IMR-90 (cell line): ENCODE measurements around the gene DOCK4. TPM values are rescaled to one million over a fixed set of nuclear protein-coding genes. Genes with fewer than 3 reads are reported as not detected.
A peak's percentile ranks its signal among the peaks of the same experiment; 100 is the strongest.

ENCODE experiments used
- ATAC-seq: fragments of 200-7000 bp; cut with Tn5 transposase; 2 replicates; pipeline ENCODE4 v1.9.1; 2020; ENCODE audit warnings: low read depth, mild to moderate bottlenecking, moderate library complexity
- BruUV-seq: library from RNA; stranded (reverse); fragments of 400-500 nt; replicated peaks from 2 replicates; lab custom pipeline; 2021; lab: Mats Ljungman, UMichigan
- CTCF ChIA-PET: fragments of 300-600 bp; formaldehyde crosslinking; extraction: SDS; loops from one replicate; lab custom pipeline; 2021; ENCODE audit warnings: antibody characterized with exemption; lab: Yijun Ruan, JAX
- POLR2A ChIA-PET: fragments of 300-600 bp; sonication (Branson Sonifier 250); formaldehyde crosslinking; loops from one replicate; lab custom pipeline; 2022; ENCODE audit warnings: antibody characterized with exemption; ENCODE audit not compliant: unreplicated experiment; lab: Charles Lee
- DNase-seq: peaks from one replicate; pipeline ENCODE4 v3.0.0; 2013
- H2AFZ ChIP-seq: replicated peaks from 2 replicates; pipeline ENCODE3; 2013; ENCODE audit warnings: low read length, mild to moderate bottlenecking; ENCODE audit not compliant: poor library complexity
- H2AK5ac ChIP-seq: 2 replicates; pipeline ENCODE4 v1.6.1; 2013; ENCODE audit warnings: low read depth, low read length, inconsistent platforms
- H2AK9ac ChIP-seq: replicated peaks from 2 replicates; pipeline ENCODE3; 2013; ENCODE audit warnings: mild to moderate bottlenecking, low read depth, low read length, moderate library complexity; ENCODE audit not compliant: poor library complexity
- H2BK120ac ChIP-seq: 2 replicates; pipeline ENCODE4 v1.6.1; 2013; ENCODE audit warnings: low read depth, low read length, inconsistent platforms
- H2BK15ac ChIP-seq: 3 replicates; pipeline ENCODE4 v1.6.1; 2013; ENCODE audit warnings: low read depth, low read length, inconsistent platforms
- H2BK20ac ChIP-seq: 2 replicates; pipeline ENCODE4 v1.6.1; 2013; ENCODE audit warnings: low read depth, mild to moderate bottlenecking, inconsistent platforms, low read length, moderate library complexity
- H2BK5ac ChIP-seq: 2 replicates; pipeline ENCODE4 v1.6.1; 2013; ENCODE audit warnings: mild to moderate bottlenecking, low read depth, low read length, inconsistent platforms; ENCODE audit not compliant: poor library complexity, severe bottlenecking
- H3K14ac ChIP-seq: replicated peaks from 2 replicates; pipeline ENCODE4 v1.6.1; 2013; ENCODE audit warnings: low read depth, low read length, inconsistent platforms
- H3K18ac ChIP-seq: 2 replicates; pipeline ENCODE4 v1.6.1; 2013; ENCODE audit warnings: low read depth, low read length, control low read depth
- H3K23ac ChIP-seq: 2 replicates; pipeline ENCODE4 v1.6.1; 2013; ENCODE audit warnings: low read depth, low read length, inconsistent platforms
- H3K27ac ChIP-seq: 2 replicates; pipeline ENCODE4 v1.5.1; 2013; ENCODE audit warnings: mild to moderate bottlenecking, control low read depth, low read length; ENCODE audit not compliant: insufficient read depth
- H3K27me3 ChIP-seq: 2 replicates; pipeline ENCODE4 v1.6.1; 2013; ENCODE audit warnings: low read length; ENCODE audit not compliant: control insufficient read depth, insufficient read depth
- H3K36me3 ChIP-seq: 2 replicates; pipeline ENCODE4 v1.6.1; 2013; ENCODE audit warnings: low read length, mixed read lengths; ENCODE audit not compliant: control insufficient read depth, insufficient read depth
- H3K4ac ChIP-seq: 2 replicates; pipeline ENCODE4 v1.6.1; 2013; ENCODE audit warnings: low read depth, low read length, inconsistent platforms
- H3K4me1 ChIP-seq: 2 replicates; pipeline ENCODE4 v1.6.1; 2013; ENCODE audit warnings: low read length, mixed read lengths; ENCODE audit not compliant: control insufficient read depth, insufficient read depth
- H3K4me2 ChIP-seq: 2 replicates; pipeline ENCODE4 v1.6.1; 2013; ENCODE audit warnings: low read depth, mild to moderate bottlenecking, control low read depth, low read length, moderate library complexity
- H3K4me3 ChIP-seq: 2 replicates; pipeline ENCODE4 v1.5.1; 2013; ENCODE audit warnings: low read depth, mild to moderate bottlenecking, control low read depth, low read length, moderate library complexity; ENCODE audit not compliant: insufficient read depth
- H3K56ac ChIP-seq: 2 replicates; pipeline ENCODE4 v1.6.1; 2013; ENCODE audit warnings: low read length, inconsistent platforms; ENCODE audit not compliant: insufficient read depth; ENCODE audit errors: extremely low read depth
- H3K79me1 ChIP-seq, 2 experiments: 2 replicates each; pipeline ENCODE4 v1.6.1; 2013; ENCODE audit warnings: low read length in 2 of 2, inconsistent platforms in 1 of 2, low read depth in 1 of 2
- H3K9ac ChIP-seq: 2 replicates; pipeline ENCODE4 v1.6.1; 2013; ENCODE audit warnings: low read depth, low read length, control low read depth
- H3K9me1 ChIP-seq: 2 replicates; pipeline ENCODE4 v1.6.1; 2013; ENCODE audit warnings: low read length, inconsistent platforms; ENCODE audit not compliant: insufficient read depth
- H3K9me3 ChIP-seq: 2 replicates; pipeline ENCODE4 v1.6.1; 2013; ENCODE audit warnings: low read length; ENCODE audit not compliant: control insufficient read depth, insufficient read depth
- H4K20me1 ChIP-seq: 2 replicates; pipeline ENCODE4 v1.6.1; 2013; ENCODE audit warnings: low read length, inconsistent platforms; ENCODE audit not compliant: insufficient read depth
- H4K5ac ChIP-seq: 2 replicates; pipeline ENCODE4 v1.6.1; 2013; ENCODE audit warnings: mild to moderate bottlenecking, low read depth, low read length, control low read depth
- H4K8ac ChIP-seq, 2 experiments: 2 replicates each; pipeline ENCODE4 v1.6.1; 2013; ENCODE audit warnings: low read depth in 2 of 2, low read length in 2 of 2, control low read depth in 1 of 2, inconsistent platforms in 1 of 2
- H4K91ac ChIP-seq: 2 replicates; pipeline ENCODE4 v1.6.1; 2013; ENCODE audit warnings: low read depth, low read length, inconsistent platforms; ENCODE audit not compliant: insufficient read depth
- CEBPB ChIP-seq: IDR thresholded peaks from 2 replicates; pipeline ENCODE4 v1.6.1; 2012; ENCODE audit warnings: low read depth, low read length, improper control_type of control experiment
- CHD1 ChIP-seq: IDR thresholded peaks from 2 replicates; pipeline ENCODE4 v1.6.1; 2012; ENCODE audit warnings: low read depth, low read length, improper control_type of control experiment
- CTCF ChIP-seq: conservative IDR thresholded peaks from 2 replicates; pipeline ENCODE4 v1.5.1; 2012; ENCODE audit warnings: mild to moderate bottlenecking, low read depth, low read length, improper control_type of control experiment
- ELK1 ChIP-seq: fragments of 150-350 bp; IDR thresholded peaks from 2 replicates; pipeline ENCODE4 v1.6.1; 2016; ENCODE audit warnings: low read depth, mild to moderate bottlenecking, low read length, moderate library complexity, borderline replicate concordance
- FOS ChIP-seq: fragments of 150-350 bp; IDR thresholded peaks from 2 replicates; pipeline ENCODE4 v1.6.1; 2016; ENCODE audit warnings: low read depth, low read length
- MAFK ChIP-seq: IDR thresholded peaks from 2 replicates; pipeline ENCODE4 v1.6.1; 2012; ENCODE audit warnings: low read depth, low read length, improper control_type of control experiment
- MAZ ChIP-seq: IDR thresholded peaks from 2 replicates; pipeline ENCODE4 v1.6.1; 2012; ENCODE audit warnings: low read depth, mild to moderate bottlenecking, low read length, improper control_type of control experiment, moderate library complexity, borderline replicate concordance
- RAD21 ChIP-seq: IDR thresholded peaks from 2 replicates; pipeline ENCODE4 v1.6.1; 2012; ENCODE audit warnings: low read length, improper control_type of control experiment
- SMC3 ChIP-seq: fragments of 150-350 bp; IDR thresholded peaks from 2 replicates; pipeline ENCODE4 v1.6.1; 2016; ENCODE audit warnings: low read depth, mild to moderate bottlenecking, antibody characterized with exemption, low read length, moderate library complexity
- USF2 ChIP-seq: fragments of 150-350 bp; IDR thresholded peaks from 2 replicates; pipeline ENCODE4 v1.6.1; 2017; ENCODE audit warnings: mild to moderate bottlenecking, antibody characterized with exemption, low read length, low read depth
- WGBS, 2 experiments: methylation state at CpG; one replicate each; pipeline versions ENCODE4 v1.1.5 to v1.1.7; 2013; ENCODE audit warnings: missing lambda C conversion rate in 2 of 2; ENCODE audit not compliant: insufficient read length in 1 of 2; ENCODE audit errors: extremely low coverage in 2 of 2; 5-methylcytosine and 5-hydroxymethylcytosine counted together
- dilution Hi-C: fragments of 300-500 bp; cut with HindIII; formaldehyde crosslinking; loops from one replicate; pipeline ENCODE4 v1.14.3; 2018; ENCODE audit warnings: low sequenced_read_pairs; ENCODE audit not compliant: unreplicated experiment
- in situ Hi-C: fragments of 300-500 bp; cut with MboI; formaldehyde crosslinking; loops from 3 replicates; pipeline ENCODE4 v1.14.3; 2019; ENCODE audit warnings: low sequenced_read_pairs, inconsistent platforms, mixed read lengths
- intact Hi-C: fragments of 100-400 bp; cut with micrococcal nuclease; formaldehyde crosslinking; loops from 2 replicates; pipeline ENCODE4 v1.10.0; 2022
- polyA plus RNA-seq, 3 experiments: library from polyadenylated mRNA; depleted of rRNA; stranded (reverse); fragments of >200 nt; gene quantifications; 2 replicates each; pipeline ENCODE4 v1.2.3, GENCODE V29; 2012; ENCODE audit warnings: low replicate concordance in 1 of 3
- total RNA-seq: library from RNA; depleted of rRNA; stranded (reverse); fragments of >200 nt; gene quantifications from 2 replicates; pipeline ENCODE4 v1.2.3, GENCODE V29; 2012

DOCK4 gene
- total and polyA plus RNA-seq, 2 of the 4 experiments (the other 2 are of a cell fraction): 4.4 to 12.2 TPM

GRCh38 chr7:112069879-112070321 lies 136.3 kb downstream of the DOCK4 start:
- Histone ChIP-seq H3K9me3 (peaks cover 4% of the 10 kb centered on the region), H3K27ac (no peak overlapping the region), H3K27me3 (no peaks in the 10 kb centered on the region), H3K4ac (peak overlapping the region; percentile 35; the same call in 1 of the 2 replicates), H3K56ac (no peak overlapping the region), H3K4me3 (no peak overlapping the region), H2AK5ac (peak overlapping the region; percentile 40; the same call in 1 of the 2 replicates), H3K23ac (peak overlapping the region; percentile 60; the same call in 1 of the 2 replicates), H3K4me2 (no peak overlapping the region), H2BK20ac (peak overlapping the region; percentile 56; the same call in 1 of the 2 replicates), H2BK15ac (peak overlapping the region; percentile 15; the same call in 1 of the 3 replicates), H2AK9ac (no peak overlapping the region), H4K91ac (peak overlapping the region; percentile 61; the same call in 1 of the 2 replicates), H3K4me1 (peaks cover 5% of the 10 kb centered on the region), H4K20me1 (no peaks in the 10 kb centered on the region; the same call in 1 of the 2 replicates), H3K9ac (no peak overlapping the region), H2BK120ac (no peak overlapping the region), H3K36me3 (no peaks in the 10 kb centered on the region), H3K14ac (peak overlapping the region; percentile 67; the same call in 1 of the 2 replicates), H4K5ac (no peak overlapping the region; the same call in 1 of the 2 replicates), H3K79me1 (peaks cover 9 to 26% of the 10 kb centered on the region in 2 experiments; a peak in 2 of 4 replicates), H3K18ac (peak overlapping the region; percentile 56; the same call in 1 of the 2 replicates), H2AFZ (no peak overlapping the region), H4K8ac (no peak overlapping the region), H2BK5ac (no peak overlapping the region), H3K9me1 (peaks cover 3% of the 10 kb centered on the region; the same call in 1 of the 2 replicates)
- ATAC-seq (no peak), DNase-seq (peak; percentile 46)
- in situ Hi-C loops (no loop called here), intact Hi-C loops (loop anchor here (10.0 kb wide), 1 partner anchor 345 kb away; no protein-coding TSS in a partner anchor), dilution Hi-C loops (no loop called here)
- BruUV-seq: no TSS peak
- ChIA-PET POLR2A (no interaction called here), CTCF (no interaction called here)
- TF ChIP-seq SMC3 (no peak), CTCF (no peak), CHD1 (no peak), FOS (no peak), CEBPB (no peak), RAD21 (no peak), MAFK (no peak), MAZ (no peak), USF2 (no peak), ELK1 (no peak)
- 100% methylated on average over 1 of the region's 3 CpGs; no CpG with 5 or more reads in 1 of the 2 experiments for WGBS, 2 experiments
